H1 (cell line): Measurements from ENCODE around the gene TMEM147. TPM values are rescaled to one million over a fixed set of nuclear protein-coding genes. Genes with fewer than 3 reads are reported as not detected.

Experiments used
- CTCF ChIA-PET: fragments of 300-600 bp; sonication (Branson Sonifier 250); formaldehyde crosslinking; loops from one replicate; lab custom pipeline; 2021; ENCODE audit not compliant: partially characterized antibody; lab: Charles Lee
- POLR2A ChIA-PET: fragments of 300-600 bp; sonication (Branson Sonifier 250); formaldehyde crosslinking; loops from one replicate; lab custom pipeline; 2021; ENCODE audit warnings: inconsistent platforms; ENCODE audit not compliant: partially characterized antibody; lab: Charles Lee
- DNase-seq, 2 experiments: peaks; one replicate each; pipeline versions ENCODE4 v3.0.0 to v3.0.0-alpha.2; 2010 to 2022; ENCODE audit warnings: low spot score in 2 of 2, low read depth in 1 of 2, mixed read lengths in 1 of 2
- FAIRE-seq: peaks from 2 replicates; lab custom pipeline; 2011; peaks lifted over from hg19 to GRCh38; lab: Jason Lieb, UNC
- H2AFZ ChIP-seq: 2 replicates; pipeline ENCODE4 v1.8.1; 2012; ENCODE audit warnings: low read length, inconsistent platforms
- H2AK5ac ChIP-seq: 2 replicates; pipeline ENCODE4 v1.6.1; 2013; ENCODE audit warnings: low read depth, low read length
- H2BK120ac ChIP-seq: replicated peaks from 2 replicates; pipeline ENCODE3; 2013; ENCODE audit warnings: low read depth, low read length, inconsistent platforms
- H2BK12ac ChIP-seq: 2 replicates; pipeline ENCODE4 v1.6.1; 2013; ENCODE audit warnings: low read depth, low read length
- H2BK15ac ChIP-seq: 2 replicates; pipeline ENCODE4 v1.6.1; 2013; ENCODE audit warnings: low read length
- H2BK20ac ChIP-seq: 2 replicates; pipeline ENCODE4 v1.6.1; 2013; ENCODE audit warnings: low read length
- H2BK5ac ChIP-seq: 2 replicates; pipeline ENCODE4 v1.6.1; 2013; ENCODE audit warnings: low read depth, low read length
- H3K14ac ChIP-seq: 2 replicates; pipeline ENCODE4 v1.6.1; 2013; ENCODE audit warnings: inconsistent platforms; ENCODE audit not compliant: insufficient read length
- H3K18ac ChIP-seq: 2 replicates; pipeline ENCODE4 v1.6.1; 2013; ENCODE audit warnings: low read length; ENCODE audit errors: extremely low read depth
- H3K23ac ChIP-seq: 2 replicates; pipeline ENCODE4 v1.6.1; 2013; ENCODE audit warnings: inconsistent platforms; ENCODE audit not compliant: insufficient read length
- H3K23me2 ChIP-seq: 2 replicates; pipeline ENCODE4 v1.6.1; 2013; ENCODE audit warnings: low read depth, low read length
- H3K27ac ChIP-seq: 2 replicates; pipeline ENCODE4 v1.6.1; 2011; ENCODE audit warnings: low read depth, low read length, inconsistent platforms
- H3K27me3 ChIP-seq, 4 experiments: replicated peaks in 1 of 4; 1 replicate in 1 of 4; 2 replicates in 3 of 4; pipeline versions ENCODE4 v1.6.1 to v1.8.1; 2011 to 2013; ENCODE audit warnings: low read length in 3 of 4, mild to moderate bottlenecking in 3 of 4, inconsistent platforms in 2 of 4, mixed read lengths in 2 of 4, moderate library complexity in 1 of 4; ENCODE audit not compliant: control insufficient read depth in 3 of 4, insufficient read depth in 3 of 4; ENCODE audit errors: extremely low read depth in 1 of 4
- H3K36me3 ChIP-seq, 4 experiments: 2 replicates each; pipeline versions ENCODE4 v1.6.1 to v1.8.1; 2011 to 2013; ENCODE audit warnings: mild to moderate bottlenecking in 4 of 4, low read length in 3 of 4, moderate library complexity in 2 of 4, control low read depth in 1 of 4, inconsistent platforms in 1 of 4; ENCODE audit not compliant: insufficient read depth in 4 of 4, control insufficient read depth in 2 of 4
- H3K4ac ChIP-seq: replicated peaks from 2 replicates; pipeline ENCODE3; 2013; ENCODE audit warnings: low read length, low read depth, mixed read lengths, inconsistent platforms; ENCODE audit not compliant: insufficient read length
- H3K4me1 ChIP-seq, 4 experiments: replicated peaks in 1 of 4; 1 replicate in 1 of 4; 2 replicates in 3 of 4; pipeline versions ENCODE4 v1.6.1 to v1.8.1; 2011 to 2013; ENCODE audit warnings: low read length in 3 of 4, inconsistent platforms in 2 of 4, mixed read lengths in 1 of 4; ENCODE audit not compliant: insufficient read depth in 4 of 4, control insufficient read depth in 3 of 4
- H3K4me2 ChIP-seq, 2 experiments: 2 replicates each; pipeline versions ENCODE4 v1.6.1 to v1.8.1; 2011 to 2013; ENCODE audit warnings: low read depth in 2 of 2, low read length in 2 of 2, control low read depth in 1 of 2, inconsistent platforms in 1 of 2, mild to moderate bottlenecking in 1 of 2; ENCODE audit not compliant: insufficient read depth in 1 of 2
- H3K4me3 ChIP-seq, 4 experiments: fragments of 200-600, 300-600 bp in 1 of 4; sonication (generic), shearing (Covaris generic), sonication (Bioruptor Twin) in 1 of 4; 2 replicates each; pipeline versions ENCODE4 v1.5.1 to v1.8.1; 2011 to 2016; ENCODE audit warnings: low read length in 4 of 4, low read depth in 3 of 4, control low read depth in 2 of 4, inconsistent platforms in 2 of 4, mild to moderate bottlenecking in 2 of 4, mixed read lengths in 1 of 4, moderate library complexity in 1 of 4; ENCODE audit not compliant: insufficient read depth in 2 of 4; ENCODE audit errors: extremely low read depth in 1 of 4
- H3K56ac ChIP-seq: replicated peaks from 2 replicates; pipeline ENCODE3; 2013; ENCODE audit warnings: low read depth, mild to moderate bottlenecking, mixed read lengths, low read length, inconsistent platforms; ENCODE audit not compliant: insufficient read length
- H3K79me1 ChIP-seq: 2 replicates; pipeline ENCODE4 v1.6.1; 2013; ENCODE audit warnings: low read depth, low read length, control low read depth
- H3K79me2 ChIP-seq, 2 experiments: 2 replicates each; pipeline versions ENCODE4 v1.6.1 to v1.8.1; 2012 to 2013; ENCODE audit warnings: low read length in 2 of 2, mild to moderate bottlenecking in 2 of 2, inconsistent platforms in 1 of 2; ENCODE audit not compliant: insufficient read depth in 2 of 2, control insufficient read depth in 1 of 2
- H3K9ac ChIP-seq, 4 experiments: replicated peaks in 1 of 4; 1 replicate in 1 of 4; 2 replicates in 3 of 4; pipeline versions ENCODE4 v1.6.1 to v1.8.1; 2011 to 2013; ENCODE audit warnings: low read depth in 3 of 4, low read length in 3 of 4, control low read depth in 2 of 4, mild to moderate bottlenecking in 2 of 4, moderate library complexity in 2 of 4, inconsistent platforms in 1 of 4; ENCODE audit errors: extremely low read depth in 1 of 4
- H3K9me3 ChIP-seq, 2 experiments: 2 replicates each; pipeline versions ENCODE4 v1.6.1 to v1.8.1; 2012 to 2013; ENCODE audit warnings: mild to moderate bottlenecking in 2 of 2, moderate library complexity in 2 of 2, control low read depth in 1 of 2, inconsistent platforms in 1 of 2, low read depth in 1 of 2, low read length in 1 of 2, mixed read lengths in 1 of 2; ENCODE audit not compliant: insufficient read depth in 2 of 2
- H4K20me1 ChIP-seq, 2 experiments: replicated peaks in 1 of 2; 2 replicates each; pipeline versions ENCODE3 to v1.8.1; 2011 to 2013; ENCODE audit warnings: inconsistent platforms in 2 of 2, low read length in 2 of 2, mild to moderate bottlenecking in 1 of 2; ENCODE audit not compliant: insufficient read depth in 2 of 2, control insufficient read depth in 1 of 2
- H4K5ac ChIP-seq: 2 replicates; pipeline ENCODE4 v1.6.1; 2013; ENCODE audit warnings: low read length, low read depth, mixed read lengths, inconsistent platforms; ENCODE audit not compliant: insufficient read length
- H4K8ac ChIP-seq: 2 replicates; pipeline ENCODE4 v1.8.0; 2013; ENCODE audit warnings: mild to moderate bottlenecking, moderate library complexity, low read length, inconsistent platforms; ENCODE audit not compliant: insufficient read depth; ENCODE audit errors: extremely low read depth
- H4K91ac ChIP-seq: replicated peaks from 2 replicates; pipeline ENCODE3; 2013; ENCODE audit warnings: low read length, mixed read lengths, inconsistent platforms; ENCODE audit not compliant: insufficient read length
- BRCA1 ChIP-seq: IDR thresholded peaks from 2 replicates; pipeline ENCODE4 v1.6.1; 2012; ENCODE audit warnings: low read depth, low read length, improper control_type of control experiment
- CBX5 ChIP-seq: fragments of 300-800, 300-1000 bp; sonication (generic); IDR thresholded peaks from 2 replicates; pipeline ENCODE4 v1.7.1; 2016; ENCODE audit warnings: antibody characterized with exemption, low read length, low read depth
- CHD1 ChIP-seq: IDR thresholded peaks from 2 replicates; pipeline ENCODE4 v1.6.1; 2012; ENCODE audit warnings: low read depth, low read length, improper control_type of control experiment
- CHD2 ChIP-seq: IDR thresholded peaks from 2 replicates; pipeline ENCODE4 v1.6.1; 2012; ENCODE audit warnings: low read length, improper control_type of control experiment
- CREB1 ChIP-seq: IDR thresholded peaks from 2 replicates; pipeline ENCODE4 v1.6.1; 2012; ENCODE audit warnings: inconsistent platforms
- HDAC2 ChIP-seq, 2 experiments: fragments of 300-600 bp in 1 of 2; sonication (generic) in 1 of 2; IDR thresholded peaks; 2 replicates each; pipeline ENCODE4 v1.6.1; 2011 to 2012; ENCODE audit warnings: low read depth in 2 of 2, low read length in 2 of 2, mild to moderate bottlenecking in 2 of 2, moderate library complexity in 2 of 2, borderline replicate concordance in 1 of 2, inconsistent platforms in 1 of 2
- KDM1A ChIP-seq: fragments of 200-600, 300-600 bp; sonication (generic); IDR thresholded peaks from 2 replicates; pipeline ENCODE4 v1.7.1; 2016; ENCODE audit warnings: mild to moderate bottlenecking, low read length, borderline replicate concordance
- KDM5A ChIP-seq: fragments of 200-600 bp; IDR thresholded peaks from 2 replicates; pipeline ENCODE4 v1.7.1; 2012; ENCODE audit warnings: mild to moderate bottlenecking, low read length, inconsistent platforms, mixed read lengths
- NANOG ChIP-seq: IDR thresholded peaks from 2 replicates; pipeline ENCODE4 v1.6.1; 2011; ENCODE audit warnings: low read length, low read depth, mild to moderate bottlenecking, inconsistent platforms; ENCODE audit not compliant: insufficient read depth, poor library complexity, severe bottlenecking
- RXRA ChIP-seq: IDR thresholded peaks from 2 replicates; pipeline ENCODE4 v1.6.1; 2011; ENCODE audit warnings: low read depth, mild to moderate bottlenecking, low read length, moderate library complexity; ENCODE audit not compliant: insufficient read depth
- SIRT6 ChIP-seq: IDR thresholded peaks from one replicate; pipeline ENCODE4 v1.7.1; 2012; ENCODE audit warnings: low read length, inconsistent platforms
- SP1 ChIP-seq: IDR thresholded peaks from 2 replicates; pipeline ENCODE4 v1.6.1; 2011; ENCODE audit warnings: low read depth, low read length
- SP4 ChIP-seq: IDR thresholded peaks from 2 replicates; pipeline ENCODE4 v1.6.1; 2012; ENCODE audit warnings: low read length, inconsistent platforms
- SRF ChIP-seq: IDR thresholded peaks from 2 replicates; pipeline ENCODE4 v1.6.1; 2011; ENCODE audit warnings: mild to moderate bottlenecking, low read depth, low read length, moderate library complexity
- TEAD4 ChIP-seq: IDR thresholded peaks from 2 replicates; pipeline ENCODE4 v1.6.1; 2012; ENCODE audit warnings: low read depth, low read length, inconsistent platforms, mixed read lengths
- YY1 ChIP-seq: IDR thresholded peaks from 2 replicates; pipeline ENCODE4 v1.6.1; 2011; ENCODE audit warnings: low read depth, mild to moderate bottlenecking, low read length
- WGBS, 2 experiments: shearing (Covaris generic) in 1 of 2; methylation state at CpG; one replicate each; pipeline versions ENCODE4 v1.1.6 to v1.1.7; 2013 to 2015; ENCODE audit warnings: low lambda C conversion rate in 2 of 2, mixed read lengths in 2 of 2, inconsistent platforms in 1 of 2, low coverage in 1 of 2, missing lambda C conversion rate in 1 of 2; ENCODE audit not compliant: insufficient replicate concordance in 2 of 2, insufficient coverage in 1 of 2, insufficient read length in 1 of 2; ENCODE audit errors: extremely low coverage in 1 of 2, missing lambda C conversion rate in 1 of 2; 5-methylcytosine and 5-hydroxymethylcytosine counted together
- polyA plus RNA-seq, 7 experiments: library from polyadenylated mRNA; depleted of rRNA in 3 of 7; stranded (reverse) in 5 of 7; unstranded in 2 of 7; fragments of >200 nt in 5 of 7; fragments of 200-250 nt in 2 of 7; gene quantifications; 1 replicate in 5 of 7; 2 replicates in 1 of 7; 4 replicates in 1 of 7; pipeline versions ENCODE4 v1.2.1 to v1.2.3, GENCODE V29; 2011 to 2013; ENCODE audit warnings: missing spikeins in 2 of 7, mixed read lengths in 2 of 7
- total RNA-seq: library from RNA; stranded (reverse); fragmentation: NEBNext Ultra II Directional; extraction: Animal tissue kit (Norgen Biotek cat#: 25700); gene quantifications from 2 replicates; pipeline ENCODE4 v1.2.1, GENCODE V29; 2021

TMEM147 gene
- total and polyA plus RNA-seq, 2 of the 8 experiments (the other 6 are each of a cell fraction or from before 2014, with no cell fraction given): 159 to 418 TPM

DNA sequence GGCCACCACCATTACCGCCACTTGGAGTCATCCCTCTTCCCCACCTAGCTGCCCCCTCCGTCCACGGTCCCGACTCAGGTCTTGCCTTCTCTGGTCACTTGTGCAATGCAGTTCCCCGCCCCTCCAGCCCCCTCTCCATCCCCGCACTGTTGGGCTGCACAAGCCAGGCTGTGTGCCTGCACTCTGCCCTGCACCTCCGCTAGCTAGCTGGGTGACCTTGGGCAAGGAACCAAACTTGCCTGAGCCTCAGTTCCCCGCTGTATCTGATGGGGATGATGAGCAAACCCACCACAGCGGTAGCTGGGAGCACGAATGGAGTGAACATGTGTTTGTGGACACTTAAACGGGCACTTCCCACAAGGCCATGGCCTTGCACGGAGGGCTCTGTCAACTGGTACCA, 5.6 kb upstream of the TMEM147 start:
- ChIA-PET POLR2A (interaction anchor here (0.7 to 4.4 kb wide), 4 partner anchors 9 to 104 kb away, joined by 3 to 19 read pairs (median 6); no protein-coding TSS in a partner anchor), CTCF (interaction anchor here (1.0 to 1.3 kb wide), 2 partner anchors 8 to 29 kb away, joined by 3 to 7 read pairs; no protein-coding TSS in a partner anchor)
- no peaks in the 10 kb centered on the region; a peak in 1 of 7 replicates for H3K27me3 ChIP-seq
- H3K79me1 ChIP-seq: peaks cover 6% of the 10 kb centered on the region; the same call in 1 of the 2 replicates
- no peak overlapping the region for H3K23ac ChIP-seq
- FAIRE-seq: no peak
- DNase-seq: no peak
- peaks cover 3% of the 10 kb centered on the region; the same call in 1 of the 2 replicates for H3K23me2 ChIP-seq
- no peak overlapping the region for H3K18ac ChIP-seq
- H3K14ac ChIP-seq: no peak overlapping the region
- no peak overlapping the region for H4K91ac ChIP-seq
- H3K4me1 ChIP-seq: peaks cover 0 to 12% (median 6%) of the 10 kb centered on the region in 4 experiments; a peak in 5 of 7 replicates
- no peak overlapping the region for H2AK5ac ChIP-seq
- H3K9me3 ChIP-seq: no peaks in the 10 kb centered on the region
- no peak overlapping the region for H2BK15ac ChIP-seq
- H2BK20ac ChIP-seq: no peak overlapping the region
- no peak overlapping the region for H3K4me3 ChIP-seq
- H3K79me2 ChIP-seq: peaks cover 0 to 13% of the 10 kb centered on the region in 2 experiments; a peak in 2 of 4 replicates
- H4K8ac ChIP-seq: no peak overlapping the region
- H4K5ac ChIP-seq: no peak overlapping the region
- no peak overlapping the region for H3K9ac ChIP-seq
- H2BK12ac ChIP-seq: no peak overlapping the region
- H2BK5ac ChIP-seq: no peak overlapping the region
- no peak overlapping the region for H2BK120ac ChIP-seq
- no peak overlapping the region for H2AFZ ChIP-seq
- no peak overlapping the region for H3K4me2 ChIP-seq
- peaks cover 0 to 9% (median 6%) of the 10 kb centered on the region in 4 experiments; a peak in 4 of 8 replicates for H3K36me3 ChIP-seq
- no peak overlapping the region for H3K4ac ChIP-seq
- H4K20me1 ChIP-seq: peaks cover 5 to 15% of the 10 kb centered on the region in 2 experiments
- 88% methylated on average over 11 of the region's 12 CpGs; no CpG with 5 or more reads in 1 of the 2 experiments for WGBS, 2 experiments
- H3K56ac ChIP-seq: no peak overlapping the region
- no peak overlapping the region for H3K27ac ChIP-seq
- no peak for TF ChIP-seq CHD1
- TF ChIP-seq KDM1A: no peak
- no peak for TF ChIP-seq CHD2
- no peak for TF ChIP-seq KDM5A
- TF ChIP-seq CBX5: no peak
- no peak for TF ChIP-seq CREB1
- no peak for TF ChIP-seq SRF
- no peak for TF ChIP-seq SIRT6
- no peak for TF ChIP-seq YY1
- no peak for TF ChIP-seq RXRA
- no peak for TF ChIP-seq BRCA1
- TF ChIP-seq SP4: no peak
- no peak for TF ChIP-seq TEAD4
- TF ChIP-seq HDAC2 (IDR thresholded peaks at IDR 0.05; ENCODE audit: borderline replicate concordance in 1 of 2, low read depth in 2 of 2, low read length in 2 of 2): no peak
- no peak for TF ChIP-seq NANOG
- no peak for TF ChIP-seq SP1
